ENCODE measurements around the gene BCL2A1.

The BCL2A1 gene

GRCh38 chr15:79957741-79958140 lies 13.3 kb downstream of the BCL2A1 start:
- H3K79me2 ChIP-seq (ENCODE audit: low read length) = peaks cover 25% of the 10 kb centered on the region
- TF ChIP-seq EZH2phosphoT487 (IDR thresholded peaks at IDR 0.05; ENCODE audit: low read depth) = no peak
- TF ChIP-seq CTCF (IDR thresholded peaks at IDR 0.05; ENCODE audit: low read depth, low read length) = no peak
- H4K20me1 ChIP-seq (ENCODE audit: insufficient read depth, low read length) = peaks cover 18% of the 10 kb centered on the region
- no peaks in the 10 kb centered on the region for H3K27me3 ChIP-seq (ENCODE audit: low read depth, low read length)
- H3K9me3 ChIP-seq (ENCODE audit: insufficient read depth, low read length) = peaks cover 5% of the 10 kb centered on the region; the same call in 1 of the 2 replicates
- no peak overlapping the region for H3K4me3 ChIP-seq (ENCODE audit: low read length)
- H3K27ac ChIP-seq (ENCODE audit: low read length) = no peak overlapping the region
- peaks cover 32% of the 10 kb centered on the region for H3K36me3 ChIP-seq (replicated peaks; ENCODE audit: low read depth, low read length)
- peaks cover 65% of the 10 kb centered on the region for H3K4me1 ChIP-seq (ENCODE audit: low read length)
- no peak overlapping the region for H3K4me2 ChIP-seq (ENCODE audit: low read length)
- no peak overlapping the region for H3K9ac ChIP-seq (ENCODE audit: low read length)
- H2AFZ ChIP-seq (ENCODE audit: low read depth, low read length) = no peak overlapping the region

GRCh38 chr15:79956354-79956939 lies 14.5 kb downstream of the BCL2A1 start:
- Histone ChIP-seq H3K27ac (ENCODE audit: low read length) (no peak overlapping the region), H3K4me1 (ENCODE audit: low read length) (peaks cover 53% of the 10 kb centered on the region), H2AFZ (ENCODE audit: low read depth, low read length) (no peak overlapping the region; the same call in 1 of the 2 replicates), H3K9me3 (ENCODE audit: insufficient read depth, low read length) (no peaks in the 10 kb centered on the region), H3K27me3 (ENCODE audit: low read depth, low read length) (no peaks in the 10 kb centered on the region), H3K4me2 (ENCODE audit: low read length) (peak overlapping the region; percentile 4), H3K9ac (ENCODE audit: low read length) (no peak overlapping the region), H3K36me3 (replicated peaks; ENCODE audit: low read depth, low read length) (peaks cover 19% of the 10 kb centered on the region), H3K79me2 (ENCODE audit: low read length) (peaks cover 12% of the 10 kb centered on the region), H3K4me3 (ENCODE audit: low read length) (no peak overlapping the region), H4K20me1 (ENCODE audit: insufficient read depth, low read length) (peaks cover 9% of the 10 kb centered on the region; the same call in 1 of the 2 replicates)
- TF ChIP-seq EZH2phosphoT487 (IDR thresholded peaks at IDR 0.05; ENCODE audit: low read depth) (no peak), CTCF (IDR thresholded peaks at IDR 0.05; ENCODE audit: low read depth, low read length) (no peak)

- no peaks in the 10 kb centered on the region for H3K9me3 ChIP-seq (ENCODE audit: insufficient read depth, low read length)
- no peak overlapping the region for H2AFZ ChIP-seq (ENCODE audit: low read depth, low read length)
- no peak overlapping the region for H3K9ac ChIP-seq (ENCODE audit: low read length)
- no peak overlapping the region for H3K4me3 ChIP-seq (ENCODE audit: low read length)
- H3K27ac ChIP-seq (ENCODE audit: low read length) = no peak overlapping the region
- H3K27me3 ChIP-seq (ENCODE audit: low read depth, low read length) = no peaks in the 10 kb centered on the region
- H3K4me2 ChIP-seq (ENCODE audit: low read length) = no peak overlapping the region
- no peak for TF ChIP-seq CTCF (IDR thresholded peaks at IDR 0.05; ENCODE audit: low read depth, low read length)
- no peak for TF ChIP-seq EZH2phosphoT487 (IDR thresholded peaks at IDR 0.05; ENCODE audit: low read depth)
- H3K36me3 ChIP-seq (replicated peaks; ENCODE audit: low read depth, low read length) = peaks cover 7% of the 10 kb centered on the region
- peaks cover 39% of the 10 kb centered on the region for H3K4me1 ChIP-seq (ENCODE audit: low read length)
- no peaks in the 10 kb centered on the region for H3K79me2 ChIP-seq (ENCODE audit: low read length)
- H4K20me1 ChIP-seq (ENCODE audit: insufficient read depth, low read length) = no peaks in the 10 kb centered on the region
Observed at GRCh38 chr15:79954661-79955060, 16.3 kb downstream of the BCL2A1 start.

- Histone ChIP-seq H3K4me2 (ENCODE audit: low read length) (no peak overlapping the region), H3K27ac (ENCODE audit: low read length) (no peak overlapping the region)
Observed at GRCh38 chr15:79953951-79954444, 17.0 kb downstream of the BCL2A1 start.

More at GRCh38 chr15:79953951-79954444, 17.0 kb downstream of the BCL2A1 start:
- Histone ChIP-seq H3K9ac (ENCODE audit: low read length) (no peak overlapping the region), H3K9me3 (ENCODE audit: insufficient read depth, low read length) (no peaks in the 10 kb centered on the region), H3K4me1 (ENCODE audit: low read length) (peaks cover 35% of the 10 kb centered on the region), H3K4me3 (ENCODE audit: low read length) (no peak overlapping the region), H3K36me3 (replicated peaks; ENCODE audit: low read depth, low read length) (peaks cover 3% of the 10 kb centered on the region), H3K79me2 (ENCODE audit: low read length) (no peaks in the 10 kb centered on the region), H2AFZ (ENCODE audit: low read depth, low read length) (no peak overlapping the region), H4K20me1 (ENCODE audit: insufficient read depth, low read length) (no peaks in the 10 kb centered on the region), H3K27me3 (ENCODE audit: low read depth, low read length) (no peaks in the 10 kb centered on the region)
- TF ChIP-seq EZH2phosphoT487 (IDR thresholded peaks at IDR 0.05; ENCODE audit: low read depth) (no peak), CTCF (IDR thresholded peaks at IDR 0.05; ENCODE audit: low read depth, low read length) (no peak)
